Measurements from ENCODE around the gene SOX21. TPM values are rescaled to one million over a fixed set of nuclear protein-coding genes. Genes with fewer than 3 reads are reported as not detected.

The SOX21 gene
- total RNA-seq, 1 donor from 2014 or later, result 0.18 TPM

- DNase-seq (no peak), ATAC-seq (no peak)
- no peak for TF ChIP-seq CTCF (IDR thresholded peaks at IDR 0.05)
- no peaks in the 10 kb centered on the region for H3K36me3 ChIP-seq
- no peak overlapping the region for H3K27ac ChIP-seq
- H3K27me3 ChIP-seq (ENCODE audit: low read depth), result peaks cover 98% of the 10 kb centered on the region
- no peaks in the 10 kb centered on the region for H3K4me1 ChIP-seq
- intact Hi-C loops (cut with DNase I), result no loop called here
- H3K4me3 ChIP-seq, result no peak overlapping the region
- H3K9me3 ChIP-seq, result no peaks in the 10 kb centered on the region
Observed at GRCh38 chr13:94703721-94704314, 8.5 kb downstream of the SOX21 start.

GRCh38 chr13:94703271-94703670 lies 9.1 kb downstream of the SOX21 start:
- no peak for ATAC-seq
- TF ChIP-seq CTCF (IDR thresholded peaks at IDR 0.05), result no peak
- no peaks in the 10 kb centered on the region for H3K36me3 ChIP-seq
- no peak overlapping the region for H3K4me3 ChIP-seq
- no peaks in the 10 kb centered on the region for H3K4me1 ChIP-seq
- intact Hi-C loops (cut with DNase I), result no loop called here
- no peak for DNase-seq
- no peak overlapping the region for H3K27ac ChIP-seq
- peaks cover 98% of the 10 kb centered on the region for H3K27me3 ChIP-seq (ENCODE audit: low read depth)
- no peaks in the 10 kb centered on the region for H3K9me3 ChIP-seq

GRCh38 chr13:94702181-94703041 lies 9.9 kb downstream of the SOX21 start:
- DNase-seq (no peak), ATAC-seq (no peak)
- Histone ChIP-seq H3K4me1 (no peaks in the 10 kb centered on the region), H3K36me3 (no peaks in the 10 kb centered on the region), H3K27me3 (ENCODE audit: low read depth) (peaks cover 93% of the 10 kb centered on the region), H3K9me3 (no peaks in the 10 kb centered on the region), H3K4me3 (no peak overlapping the region), H3K27ac (no peak overlapping the region)
- no peak for TF ChIP-seq CTCF (IDR thresholded peaks at IDR 0.05)
- intact Hi-C loops (cut with DNase I), result no loop called here

GRCh38 chr13:94701313-94702180 lies 10.8 kb downstream of the SOX21 start:
- no peak for ATAC-seq
- Histone ChIP-seq H3K4me3 (no peak overlapping the region), H3K27ac (no peak overlapping the region), H3K36me3 (no peaks in the 10 kb centered on the region), H3K4me1 (no peaks in the 10 kb centered on the region), H3K9me3 (no peaks in the 10 kb centered on the region), H3K27me3 (ENCODE audit: low read depth) (peaks cover 84% of the 10 kb centered on the region)
- intact Hi-C loops (cut with DNase I), result no loop called here
- no peak for TF ChIP-seq CTCF (IDR thresholded peaks at IDR 0.05)
- no peak for DNase-seq

- no peak overlapping the region for H3K4me3 ChIP-seq
- H3K9me3 ChIP-seq, result no peaks in the 10 kb centered on the region
- DNase-seq (no peak), ATAC-seq (no peak)
- H3K4me1 ChIP-seq, result no peaks in the 10 kb centered on the region
- H3K27ac ChIP-seq, result no peak overlapping the region
- TF ChIP-seq CTCF (IDR thresholded peaks at IDR 0.05), result no peak
- H3K36me3 ChIP-seq, result no peaks in the 10 kb centered on the region
- intact Hi-C loops (cut with DNase I), result no loop called here
- H3K27me3 ChIP-seq (ENCODE audit: low read depth), result peaks cover 74% of the 10 kb centered on the region
Observed at GRCh38 chr13:94700536-94700935, 11.8 kb downstream of the SOX21 start.

Measured in lower lobe of right lung (tissue), 2 donors.